ENCODE data around the gene IQSEC1.

IQSEC1 gene

DNA sequence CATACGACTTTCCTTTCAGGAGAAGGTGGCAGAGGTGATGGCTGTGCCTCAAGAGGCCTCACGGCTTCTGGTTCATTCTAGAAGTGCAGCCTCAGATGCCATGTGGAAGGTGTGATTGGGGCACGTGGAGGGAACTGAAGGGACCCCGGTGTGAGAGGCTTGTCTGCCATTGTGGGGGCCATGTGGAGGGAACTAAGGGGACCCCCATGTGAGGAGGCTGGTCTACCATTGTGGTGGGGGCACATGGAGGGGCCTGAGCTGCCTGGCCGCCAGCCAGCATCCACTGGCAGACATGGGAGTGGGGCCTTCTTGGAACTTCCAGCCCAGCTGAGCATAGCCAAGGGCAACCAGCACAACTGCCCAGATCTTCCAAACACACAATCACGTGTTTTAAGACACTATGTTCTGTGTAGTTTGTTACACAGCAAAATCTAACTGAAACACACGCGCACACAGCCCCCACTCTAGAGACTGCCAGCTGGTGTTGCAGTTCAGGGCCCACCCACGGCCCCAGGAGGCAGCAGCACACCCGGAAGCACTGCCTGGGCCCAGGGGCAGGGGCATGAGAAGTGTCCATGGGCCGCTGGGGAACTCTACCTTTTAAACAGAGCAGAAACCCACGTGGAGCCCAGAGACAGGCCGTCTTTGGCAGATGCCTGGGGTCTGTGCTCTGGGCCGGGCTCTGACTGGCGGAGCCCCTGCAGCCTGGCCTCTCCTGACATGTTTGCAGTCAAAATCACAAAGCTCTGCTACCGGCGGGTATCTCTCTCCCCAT is 66.8 kb downstream of the IQSEC1 start:
- H3K27ac ChIP-seq (ENCODE audit: low read length) = no peak overlapping the region
- H3K36me3 ChIP-seq (ENCODE audit: control insufficient read depth, insufficient read depth, low read length) = no peaks in the 10 kb centered on the region
- H3K4me3 ChIP-seq (ENCODE audit: low read length) = no peak overlapping the region
- H3K4me1 ChIP-seq (ENCODE audit: control insufficient read depth, insufficient read depth, low read length) = peaks cover 3% of the 10 kb centered on the region; the same call in 1 of the 2 replicates
- H3K27me3 ChIP-seq (ENCODE audit: control insufficient read depth, insufficient read depth, low read length) = no peaks in the 10 kb centered on the region
- no CpG with 5 or more reads among the region's 17 CpGs for WGBS (ENCODE audit: insufficient coverage, insufficient read length)
- no peak for DNase-seq (ENCODE audit: low read depth, low spot score)
- H3K9me3 ChIP-seq (ENCODE audit: control insufficient read depth, insufficient read depth, low read length) = no peaks in the 10 kb centered on the region

DNA sequence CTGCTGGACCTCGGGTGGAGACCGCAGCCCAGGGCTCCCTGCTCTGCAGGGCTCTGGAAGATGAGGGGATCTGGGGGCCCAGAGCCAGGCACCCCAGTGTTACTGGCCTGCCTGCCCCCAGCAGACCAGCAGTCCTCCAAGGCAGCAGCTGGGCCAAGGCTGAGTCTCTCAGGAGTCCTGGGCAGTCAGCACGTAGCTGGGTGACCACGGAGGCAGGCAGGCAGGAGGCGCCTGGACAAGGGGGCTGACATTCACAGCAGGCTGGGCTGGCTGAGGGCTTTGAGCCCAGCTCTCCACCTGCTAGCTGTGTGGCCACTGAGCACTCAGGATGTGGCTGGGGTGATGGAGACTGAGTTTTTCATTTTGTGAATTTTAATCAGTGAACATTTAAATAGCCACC is 67.9 kb downstream of the IQSEC1 start:
- no peak overlapping the region for H3K4me3 ChIP-seq (ENCODE audit: low read length)
- H3K9me3 ChIP-seq (ENCODE audit: control insufficient read depth, insufficient read depth, low read length) = no peaks in the 10 kb centered on the region
- peaks cover 3% of the 10 kb centered on the region; the same call in 1 of the 2 replicates for H3K4me1 ChIP-seq (ENCODE audit: control insufficient read depth, insufficient read depth, low read length)
- no peak for DNase-seq (ENCODE audit: low read depth, low spot score)
- no peaks in the 10 kb centered on the region for H3K36me3 ChIP-seq (ENCODE audit: control insufficient read depth, insufficient read depth, low read length)
- H3K27me3 ChIP-seq (ENCODE audit: control insufficient read depth, insufficient read depth, low read length) = no peaks in the 10 kb centered on the region
- no CpG with 5 or more reads among the region's 5 CpGs for WGBS (ENCODE audit: insufficient coverage, insufficient read length)
- H3K27ac ChIP-seq (ENCODE audit: low read length) = no peak overlapping the region

GRCh38 chr3:13004376-13004775 is 68.9 kb downstream of the IQSEC1 start:
- peaks cover 3% of the 10 kb centered on the region; the same call in 1 of the 2 replicates for H3K4me1 ChIP-seq (ENCODE audit: control insufficient read depth, insufficient read depth, low read length)
- WGBS (ENCODE audit: insufficient coverage, insufficient read length) = no CpG with 5 or more reads among the region's 7 CpGs

DNA sequence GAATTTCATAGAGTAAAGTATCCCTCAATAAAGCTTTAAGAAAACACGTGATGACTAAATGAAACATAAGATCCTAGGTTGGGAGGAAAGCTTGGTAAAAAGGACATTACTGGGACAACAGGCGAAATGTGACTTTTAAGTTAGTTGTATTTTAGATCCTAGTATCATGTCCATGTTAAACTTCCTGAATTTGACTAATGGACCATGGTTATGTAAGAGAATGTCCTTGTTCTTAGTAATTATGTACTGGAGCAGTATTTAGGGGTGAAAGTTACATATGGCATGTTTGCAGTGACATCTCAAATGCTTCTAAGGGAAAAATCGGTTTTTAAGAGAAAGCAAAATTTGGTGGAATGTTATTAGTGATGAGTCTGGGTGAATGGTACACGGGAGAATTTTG is 69.6 kb downstream of the IQSEC1 start:
- no peak overlapping the region for H3K4me3 ChIP-seq (ENCODE audit: low read length)
- H3K4me1 ChIP-seq (ENCODE audit: control insufficient read depth, insufficient read depth, low read length) = peaks cover 3% of the 10 kb centered on the region; the same call in 1 of the 2 replicates
- H3K9me3 ChIP-seq (ENCODE audit: control insufficient read depth, insufficient read depth, low read length) = no peaks in the 10 kb centered on the region
- no peaks in the 10 kb centered on the region for H3K27me3 ChIP-seq (ENCODE audit: control insufficient read depth, insufficient read depth, low read length)
- DNase-seq (ENCODE audit: low read depth, low spot score) = no peak
- H3K36me3 ChIP-seq (ENCODE audit: control insufficient read depth, insufficient read depth, low read length) = no peaks in the 10 kb centered on the region
- 100% methylated on average over 1 of the region's 4 CpGs for WGBS (ENCODE audit: insufficient coverage, insufficient read length)
- no peak overlapping the region for H3K27ac ChIP-seq (ENCODE audit: low read length)

More at GRCh38 chr3:13004376-13004775, 68.9 kb downstream of the IQSEC1 start:
- no peak for DNase-seq (ENCODE audit: low read depth, low spot score)
- no peaks in the 10 kb centered on the region for H3K27me3 ChIP-seq (ENCODE audit: control insufficient read depth, insufficient read depth, low read length)
- no peak overlapping the region for H3K4me3 ChIP-seq (ENCODE audit: low read length)
- H3K36me3 ChIP-seq (ENCODE audit: control insufficient read depth, insufficient read depth, low read length) = no peaks in the 10 kb centered on the region
- no peaks in the 10 kb centered on the region for H3K9me3 ChIP-seq (ENCODE audit: control insufficient read depth, insufficient read depth, low read length)
- H3K27ac ChIP-seq (ENCODE audit: low read length) = no peak overlapping the region

- Histone ChIP-seq H3K27me3 (ENCODE audit: control insufficient read depth, insufficient read depth, low read length) (no peaks in the 10 kb centered on the region), H3K27ac (ENCODE audit: low read length) (no peak overlapping the region), H3K4me3 (ENCODE audit: low read length) (no peak overlapping the region), H3K9me3 (ENCODE audit: control insufficient read depth, insufficient read depth, low read length) (no peaks in the 10 kb centered on the region), H3K4me1 (ENCODE audit: control insufficient read depth, insufficient read depth, low read length) (peaks cover 3% of the 10 kb centered on the region; the same call in 1 of the 2 replicates), H3K36me3 (ENCODE audit: control insufficient read depth, insufficient read depth, low read length) (no peaks in the 10 kb centered on the region)
- DNase-seq (ENCODE audit: low read depth, low spot score) = no peak
- no CpG with 5 or more reads among the region's 2 CpGs for WGBS (ENCODE audit: insufficient coverage, insufficient read length)
Observed at GRCh38 chr3:13002398-13003124, 70.7 kb downstream of the IQSEC1 start.

DNA sequence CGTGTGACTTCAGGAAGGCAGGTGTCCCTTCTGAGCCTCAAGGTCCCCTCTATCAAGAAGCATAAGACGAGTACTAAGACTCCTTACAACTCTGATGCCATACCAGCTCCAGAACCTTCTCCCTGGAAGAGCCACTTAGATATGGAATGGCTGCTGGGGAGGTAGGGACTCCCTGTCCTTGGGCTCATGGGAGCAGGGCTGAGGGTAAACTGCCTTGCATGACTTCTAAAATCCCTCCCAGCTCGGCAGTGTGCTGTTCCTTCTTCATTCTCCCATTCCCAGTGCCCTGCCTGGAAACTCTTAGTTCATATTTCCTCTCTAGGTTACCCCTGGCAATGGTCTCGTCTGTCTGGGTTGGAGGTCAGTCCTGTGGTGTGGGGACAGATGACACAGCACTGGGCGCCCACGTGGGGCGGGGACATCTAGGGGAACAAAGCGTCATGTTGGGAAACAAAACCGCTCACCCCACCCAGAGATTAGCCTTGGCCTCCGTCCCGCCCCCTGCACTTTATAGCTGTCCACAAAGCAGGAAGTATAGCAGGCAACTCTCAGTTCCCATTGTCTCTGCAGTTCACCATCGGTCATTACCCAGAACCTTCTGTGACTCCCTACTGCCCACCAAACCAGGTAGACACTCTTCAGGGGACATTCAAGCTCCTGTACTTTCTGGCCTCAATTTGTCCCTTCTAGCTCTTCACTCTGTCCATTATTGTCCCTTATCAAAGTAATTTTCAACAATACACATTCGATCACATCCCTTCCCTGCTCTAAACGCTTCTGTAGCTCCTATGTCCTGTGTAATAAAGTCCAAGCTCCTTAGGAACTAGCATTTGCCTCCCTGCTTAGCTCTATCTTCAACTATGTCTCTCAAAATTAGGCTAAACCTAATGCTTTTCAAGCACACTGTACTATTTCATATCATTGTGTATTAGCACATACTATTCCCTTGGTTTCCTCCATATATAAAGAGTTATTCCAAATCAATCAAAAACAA is 73.8 kb downstream of the IQSEC1 start:
- H3K4me1 ChIP-seq (ENCODE audit: control insufficient read depth, insufficient read depth, low read length) = peaks cover 3% of the 10 kb centered on the region; the same call in 1 of the 2 replicates
- H3K9me3 ChIP-seq (ENCODE audit: control insufficient read depth, insufficient read depth, low read length) = no peaks in the 10 kb centered on the region
- no peak overlapping the region for H3K4me3 ChIP-seq (ENCODE audit: low read length)
- no peak for DNase-seq (ENCODE audit: low read depth, low spot score)
- H3K27me3 ChIP-seq (ENCODE audit: control insufficient read depth, insufficient read depth, low read length) = no peaks in the 10 kb centered on the region
- WGBS (ENCODE audit: insufficient coverage, insufficient read length) = 100% methylated on average over 2 of the region's 14 CpGs
- no peaks in the 10 kb centered on the region for H3K36me3 ChIP-seq (ENCODE audit: control insufficient read depth, insufficient read depth, low read length)
- H3K27ac ChIP-seq (ENCODE audit: low read length) = no peak overlapping the region

GRCh38 chr3:12998648-12999047 is 74.6 kb downstream of the IQSEC1 start:
- H3K4me1 ChIP-seq (ENCODE audit: control insufficient read depth, insufficient read depth, low read length) = no peaks in the 10 kb centered on the region
- H3K9me3 ChIP-seq (ENCODE audit: control insufficient read depth, insufficient read depth, low read length) = no peaks in the 10 kb centered on the region
- H3K27me3 ChIP-seq (ENCODE audit: control insufficient read depth, insufficient read depth, low read length) = no peaks in the 10 kb centered on the region
- no peaks in the 10 kb centered on the region for H3K36me3 ChIP-seq (ENCODE audit: control insufficient read depth, insufficient read depth, low read length)
- DNase-seq (ENCODE audit: low read depth, low spot score) = no peak
- no peak overlapping the region for H3K4me3 ChIP-seq (ENCODE audit: low read length)
- no CpG with 5 or more reads among the region's 4 CpGs for WGBS (ENCODE audit: insufficient coverage, insufficient read length)
- H3K27ac ChIP-seq (ENCODE audit: low read length) = no peak overlapping the region

DNA sequence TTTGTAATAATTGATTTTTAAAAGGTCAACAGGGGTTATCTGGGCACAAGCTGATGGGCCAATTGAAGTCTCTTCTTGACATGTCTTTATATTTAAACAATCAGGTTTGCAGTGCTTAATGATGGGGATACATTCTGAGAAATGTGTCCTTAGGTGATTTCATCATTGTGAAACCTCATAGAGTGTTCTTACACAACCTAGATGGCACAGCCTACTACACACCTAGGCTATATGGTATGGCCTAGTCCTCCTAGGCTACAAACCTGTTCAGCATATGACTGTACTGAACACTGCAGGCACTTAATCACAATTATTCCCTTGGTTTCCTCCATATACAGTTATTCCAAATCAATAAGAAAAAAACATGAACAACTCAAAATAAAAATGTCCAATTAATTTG is 75.8 kb downstream of the IQSEC1 start:
- DNase-seq (ENCODE audit: low read depth, low spot score) = no peak
- H3K27me3 ChIP-seq (ENCODE audit: control insufficient read depth, insufficient read depth, low read length) = 0 out of 2 replicates have a peak, but pooled peaks cover 2% of the 10 kb centered on the region
- H3K4me3 ChIP-seq (ENCODE audit: low read length) = no peak overlapping the region
- no peaks in the 10 kb centered on the region for H3K36me3 ChIP-seq (ENCODE audit: control insufficient read depth, insufficient read depth, low read length)
- H3K4me1 ChIP-seq (ENCODE audit: control insufficient read depth, insufficient read depth, low read length) = peaks cover 7% of the 10 kb centered on the region
- no peaks in the 10 kb centered on the region for H3K9me3 ChIP-seq (ENCODE audit: control insufficient read depth, insufficient read depth, low read length)
- H3K27ac ChIP-seq (ENCODE audit: low read length) = no peak overlapping the region

- Histone ChIP-seq H3K4me1 (ENCODE audit: control insufficient read depth, insufficient read depth, low read length) (peaks cover 8% of the 10 kb centered on the region), H3K27ac (ENCODE audit: low read length) (no peak overlapping the region), H3K36me3 (ENCODE audit: control insufficient read depth, insufficient read depth, low read length) (no peaks in the 10 kb centered on the region), H3K27me3 (ENCODE audit: control insufficient read depth, insufficient read depth, low read length) (0 out of 2 replicates have a peak, but pooled peaks cover 2% of the 10 kb centered on the region), H3K4me3 (ENCODE audit: low read length) (no peak overlapping the region), H3K9me3 (ENCODE audit: control insufficient read depth, insufficient read depth, low read length) (no peaks in the 10 kb centered on the region)
- DNase-seq (ENCODE audit: low read depth, low spot score) = no peak
- no CpG with 5 or more reads among the region's 2 CpGs for WGBS (ENCODE audit: insufficient coverage, insufficient read length)
Observed at GRCh38 chr3:12996181-12996506, 77.1 kb downstream of the IQSEC1 start.

Measured in iPS DF 6.9 (cell line).